CD14-positive monocyte (primary cell): Measurements from ENCODE around the gene SLC24A4. TPM values are rescaled to one million over a fixed set of nuclear protein-coding genes. Genes with fewer than 3 reads are reported as not detected.
A peak's percentile ranks its signal among the peaks of the same experiment; 100 is the strongest.

Experiments used
- DNase-seq, 3 donors: peaks; one replicate each; pipeline ENCODE4 v3.0.0-alpha.2; 2011 to 2022
- H2AFZ ChIP-seq: 2 replicates; pipeline ENCODE4 v1.6.0; 2012; ENCODE audit warnings: mild to moderate bottlenecking, low read depth, low read length, inconsistent platforms; ENCODE audit not compliant: insufficient read depth, poor library complexity, severe bottlenecking
- H3K27ac ChIP-seq, 2 donors: 1 replicate in 1 of 2; 2 replicates in 1 of 2; pipeline ENCODE4 v1.5.1; 2012 to 2013; ENCODE audit warnings: low read length in 2 of 2, control low read depth in 1 of 2, inconsistent platforms in 1 of 2, low read depth in 1 of 2, mild to moderate bottlenecking in 1 of 2
- H3K27me3 ChIP-seq, 2 donors: one replicate each; pipeline versions ENCODE4 v1.6.0 to v1.6.1; 2011 to 2013; ENCODE audit warnings: low read length in 2 of 2; ENCODE audit not compliant: control insufficient read depth in 2 of 2, insufficient read depth in 2 of 2
- H3K36me3 ChIP-seq, 2 donors: replicated peaks in 1 of 2; 1 replicate in 1 of 2; 2 replicates in 1 of 2; pipeline versions ENCODE4 v1.5.1 to v1.6.1; 2012 to 2013; ENCODE audit warnings: low read length in 2 of 2, control low read depth in 1 of 2, inconsistent platforms in 1 of 2, mild to moderate bottlenecking in 1 of 2; ENCODE audit not compliant: insufficient read depth in 2 of 2, control insufficient read depth in 1 of 2
- H3K4me1 ChIP-seq, 2 donors: 1 replicate in 1 of 2; 2 replicates in 1 of 2; pipeline versions ENCODE4 v1.5.1 to v1.6.1; 2012 to 2013; ENCODE audit warnings: low read length in 2 of 2, control low read depth in 1 of 2, inconsistent platforms in 1 of 2, mild to moderate bottlenecking in 1 of 2, moderate library complexity in 1 of 2; ENCODE audit not compliant: insufficient read depth in 2 of 2, control insufficient read depth in 1 of 2
- H3K4me2 ChIP-seq: replicated peaks from 2 replicates; pipeline ENCODE3; 2012; ENCODE audit warnings: low read length, moderate library complexity, mild to moderate bottlenecking; ENCODE audit not compliant: poor library complexity, severe bottlenecking; ENCODE audit errors: extremely low read depth
- H3K4me3 ChIP-seq, 3 experiments: fragments of 200-600 bp in 1 of 3; sonication (generic) in 1 of 3; replicated peaks in 1 of 3; 1 replicate in 2 of 3; 2 replicates in 1 of 3; pipeline ENCODE4 v1.5.1; 2011 to 2013; ENCODE audit warnings: low read length in 3 of 3, mild to moderate bottlenecking in 3 of 3, control low read depth in 2 of 3, low read depth in 2 of 3, inconsistent platforms in 1 of 3, moderate library complexity in 1 of 3
- H3K79me2 ChIP-seq: 2 replicates; pipeline ENCODE4 v1.6.0; 2012; ENCODE audit warnings: mild to moderate bottlenecking, control low read depth, inconsistent platforms, low read length, moderate library complexity; ENCODE audit not compliant: insufficient read depth
- H3K9ac ChIP-seq: 2 replicates; pipeline ENCODE4 v1.6.0; 2017; ENCODE audit warnings: low read length, mild to moderate bottlenecking; ENCODE audit not compliant: insufficient read depth, poor library complexity, severe bottlenecking
- H3K9me3 ChIP-seq, 2 donors: replicated peaks in 1 of 2; 1 replicate in 1 of 2; 2 replicates in 1 of 2; pipeline versions ENCODE4 v1.5.1 to v1.6.1; 2012 to 2013; ENCODE audit warnings: low read length in 2 of 2, control low read depth in 1 of 2; ENCODE audit not compliant: control insufficient read depth in 1 of 2, insufficient read depth in 1 of 2
- H4K20me1 ChIP-seq: 2 replicates; pipeline ENCODE4 v1.6.0; 2012; ENCODE audit warnings: mild to moderate bottlenecking, low read length, control low read depth, moderate library complexity; ENCODE audit not compliant: insufficient read depth
- H3K27ac Mint-ChIP-seq, 7 donors: one replicate each; pipeline ENCODE4 v1.8.0; 2020; ENCODE audit warnings: mild to moderate bottlenecking in 7 of 7, mixed read lengths in 7 of 7, moderate library complexity in 6 of 7, inconsistent platforms in 2 of 7
- H3K27me3 Mint-ChIP-seq, 3 donors: one replicate each; pipeline ENCODE4 v1.8.0; 2021 to 2022; ENCODE audit warnings: low read depth in 3 of 3, mild to moderate bottlenecking in 3 of 3, mixed read lengths in 3 of 3, moderate library complexity in 3 of 3, inconsistent platforms in 1 of 3
- H3K36me3 Mint-ChIP-seq, 2 donors: one replicate each; pipeline ENCODE4 v1.8.0; 2020; ENCODE audit warnings: mixed read lengths in 2 of 2, inconsistent platforms in 1 of 2, mild to moderate bottlenecking in 1 of 2
- H3K4me1 Mint-ChIP-seq: one replicate; pipeline ENCODE4 v1.8.0; 2020; ENCODE audit warnings: mild to moderate bottlenecking, mixed read lengths
- H3K4me3 Mint-ChIP-seq, 2 donors: one replicate each; pipeline ENCODE4 v1.8.0; 2020; ENCODE audit warnings: mild to moderate bottlenecking in 2 of 2, mixed read lengths in 2 of 2, moderate library complexity in 1 of 2
- H3K9me3 Mint-ChIP-seq, 7 donors: one replicate each; pipeline ENCODE4 v1.8.0; 2020 to 2022; ENCODE audit warnings: mixed read lengths in 7 of 7, mild to moderate bottlenecking in 6 of 7, moderate library complexity in 6 of 7, inconsistent platforms in 2 of 7
- WGBS: methylation state at CpG from one replicate; pipeline ENCODE4 v1.1.5; 2013; ENCODE audit warnings: missing lambda C conversion rate; ENCODE audit not compliant: insufficient coverage; 5-methylcytosine and 5-hydroxymethylcytosine counted together
- intact Hi-C, 2 donors: fragments of 100-400 bp; cut with micrococcal nuclease; formaldehyde crosslinking; loops; one replicate each; pipeline versions ENCODE4 v1.15.0 to v1.15.1; 2023
- polyA plus RNA-seq, 3 donors: library from polyadenylated mRNA; depleted of rRNA in 1 of 3; unstranded in 2 of 3; stranded (reverse) in 1 of 3; fragments of 300-500 nt in 2 of 3; fragments of >200 nt in 1 of 3; fragmentation: Illumina TruSeq in 2 of 3; gene quantifications; 1 replicate in 2 of 3; 2 replicates in 1 of 3; pipeline ENCODE4 v1.2.3, GENCODE V29; 2012 to 2021
- TF ChIP-seq, protein P1 (sequence below): fragments of 200-600 bp; IDR thresholded peaks from one replicate; pipeline ENCODE4 v1.8.0; 2022; ENCODE audit warnings: antibody characterized with exemption, mild to moderate bottlenecking

The SLC24A4 gene
- polyA plus RNA-seq, 3 donors: 20.0 to 41.9 (median 26.5) TPM

DNA sequence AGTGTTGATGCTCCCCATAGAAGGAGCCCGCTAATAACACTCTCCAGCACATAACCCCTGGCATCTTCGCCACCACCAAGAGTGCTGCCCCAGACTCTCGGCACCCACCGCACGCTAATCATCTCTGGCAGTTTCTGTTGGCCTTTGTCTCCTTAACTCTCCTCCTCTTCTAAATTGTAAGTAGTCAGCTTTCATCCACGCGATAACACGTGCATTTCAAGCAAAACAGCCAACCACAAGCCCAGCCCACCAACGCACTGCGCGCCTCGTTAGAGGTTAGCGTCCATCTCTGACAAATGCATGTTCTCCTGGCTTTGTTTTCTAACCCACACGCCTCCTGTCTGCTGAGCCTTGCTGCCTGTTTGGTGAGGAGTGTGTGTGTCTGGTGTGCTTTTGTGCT, 129.5 kb downstream of the SLC24A4 start:
- H3K4me2 ChIP-seq: no peak overlapping the region
- H3K4me3 ChIP-seq: no peak overlapping the region
- no peak overlapping the region for H3K9ac ChIP-seq
- no peak overlapping the region for H3K4me3 Mint-ChIP-seq
- H4K20me1 ChIP-seq: no peaks in the 10 kb centered on the region
- H3K27ac Mint-ChIP-seq: no peak overlapping the region
- peaks cover 52% of the 10 kb centered on the region for H3K4me1 Mint-ChIP-seq
- H2AFZ ChIP-seq: no peak overlapping the region
- H3K79me2 ChIP-seq: no peaks in the 10 kb centered on the region
- intact Hi-C loops: loop anchor here in 1 of 2 donors (5.0 to 10.0 kb wide), 2 partner anchors 35 to 68 kb away; no protein-coding TSS in a partner anchor
- no peaks in the 10 kb centered on the region for H3K9me3 ChIP-seq
- WGBS: 99% methylated on average over 12 of the region's 14 CpGs
- H3K36me3 Mint-ChIP-seq: peaks cover 60 to 77% of the 10 kb centered on the region in 2 donors
- DNase-seq: no peak
- TF ChIP-seq, protein P1, sequence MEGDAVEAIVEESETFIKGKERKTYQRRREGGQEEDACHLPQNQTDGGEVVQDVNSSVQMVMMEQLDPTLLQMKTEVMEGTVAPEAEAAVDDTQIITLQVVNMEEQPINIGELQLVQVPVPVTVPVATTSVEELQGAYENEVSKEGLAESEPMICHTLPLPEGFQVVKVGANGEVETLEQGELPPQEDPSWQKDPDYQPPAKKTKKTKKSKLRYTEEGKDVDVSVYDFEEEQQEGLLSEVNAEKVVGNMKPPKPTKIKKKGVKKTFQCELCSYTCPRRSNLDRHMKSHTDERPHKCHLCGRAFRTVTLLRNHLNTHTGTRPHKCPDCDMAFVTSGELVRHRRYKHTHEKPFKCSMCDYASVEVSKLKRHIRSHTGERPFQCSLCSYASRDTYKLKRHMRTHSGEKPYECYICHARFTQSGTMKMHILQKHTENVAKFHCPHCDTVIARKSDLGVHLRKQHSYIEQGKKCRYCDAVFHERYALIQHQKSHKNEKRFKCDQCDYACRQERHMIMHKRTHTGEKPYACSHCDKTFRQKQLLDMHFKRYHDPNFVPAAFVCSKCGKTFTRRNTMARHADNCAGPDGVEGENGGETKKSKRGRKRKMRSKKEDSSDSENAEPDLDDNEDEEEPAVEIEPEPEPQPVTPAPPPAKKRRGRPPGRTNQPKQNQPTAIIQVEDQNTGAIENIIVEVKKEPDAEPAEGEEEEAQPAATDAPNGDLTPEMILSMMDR: no peak
- peaks cover 28 to 33% of the 10 kb centered on the region in 2 donors for H3K4me1 ChIP-seq
- peaks cover 0 to 6% (median 0%) of the 10 kb centered on the region in 3 donors for H3K27me3 Mint-ChIP-seq
- H3K27me3 ChIP-seq: no peaks in the 10 kb centered on the region
- H3K27ac ChIP-seq: no peak overlapping the region
- peaks cover 0 to 9% (median 0%) of the 10 kb centered on the region in 7 donors for H3K9me3 Mint-ChIP-seq
- H3K36me3 ChIP-seq: peaks cover 7 to 34% of the 10 kb centered on the region in 2 donors

DNA sequence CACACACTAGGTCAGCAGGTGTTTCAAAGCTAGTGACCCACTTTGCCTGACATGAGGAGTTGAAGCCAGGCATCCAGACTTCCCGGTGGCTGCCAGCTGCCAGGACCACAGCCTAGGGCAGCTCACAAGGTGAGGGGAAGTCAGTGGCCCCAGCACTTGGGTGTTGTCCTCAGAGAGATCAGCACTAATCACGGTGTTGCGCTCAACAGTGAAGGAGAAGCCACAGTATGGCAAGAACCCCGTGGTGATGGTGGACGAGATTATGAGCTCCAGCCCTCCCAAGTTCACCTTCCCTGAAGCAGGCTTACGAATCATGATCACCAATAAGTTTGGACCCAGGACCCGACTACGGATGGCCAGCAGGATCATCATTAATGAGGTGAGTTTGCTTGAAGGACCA, 130.7 kb downstream of the SLC24A4 start:
- 97% methylated on average over 6 of the region's 8 CpGs for WGBS
- Histone ChIP-seq H3K36me3 (peaks cover 9 to 31% of the 10 kb centered on the region in 2 donors), H3K27me3 (no peaks in the 10 kb centered on the region), H3K9ac (no peak overlapping the region), H3K4me2 (no peak overlapping the region), H3K79me2 (no peaks in the 10 kb centered on the region), H2AFZ (no peak overlapping the region), H3K9me3 (no peaks in the 10 kb centered on the region), H3K4me3 (no peak overlapping the region), H4K20me1 (no peaks in the 10 kb centered on the region), H3K4me1 (peaks cover 32 to 40% of the 10 kb centered on the region in 2 donors), H3K27ac (peak overlapping the region in 1 of 2 donors; percentile 1)
- Mint-ChIP-seq H3K27ac (no peak overlapping the region), H3K4me1 (peaks cover 53% of the 10 kb centered on the region), H3K9me3 (peaks cover 0 to 11% (median 0%) of the 10 kb centered on the region in 7 donors), H3K36me3 (peaks cover 61 to 78% of the 10 kb centered on the region in 2 donors), H3K4me3 (no peak overlapping the region), H3K27me3 (peaks cover 0 to 6% (median 0%) of the 10 kb centered on the region in 3 donors)
- intact Hi-C loops: loop anchor here in 1 of 2 donors (5.0 to 10.0 kb wide), 2 partner anchors 36 to 69 kb away; no protein-coding TSS in a partner anchor
- no peak for DNase-seq
- TF ChIP-seq, protein P1: no peak
